ENCODE data around the gene TBX2.

The TBX2 gene

DNA sequence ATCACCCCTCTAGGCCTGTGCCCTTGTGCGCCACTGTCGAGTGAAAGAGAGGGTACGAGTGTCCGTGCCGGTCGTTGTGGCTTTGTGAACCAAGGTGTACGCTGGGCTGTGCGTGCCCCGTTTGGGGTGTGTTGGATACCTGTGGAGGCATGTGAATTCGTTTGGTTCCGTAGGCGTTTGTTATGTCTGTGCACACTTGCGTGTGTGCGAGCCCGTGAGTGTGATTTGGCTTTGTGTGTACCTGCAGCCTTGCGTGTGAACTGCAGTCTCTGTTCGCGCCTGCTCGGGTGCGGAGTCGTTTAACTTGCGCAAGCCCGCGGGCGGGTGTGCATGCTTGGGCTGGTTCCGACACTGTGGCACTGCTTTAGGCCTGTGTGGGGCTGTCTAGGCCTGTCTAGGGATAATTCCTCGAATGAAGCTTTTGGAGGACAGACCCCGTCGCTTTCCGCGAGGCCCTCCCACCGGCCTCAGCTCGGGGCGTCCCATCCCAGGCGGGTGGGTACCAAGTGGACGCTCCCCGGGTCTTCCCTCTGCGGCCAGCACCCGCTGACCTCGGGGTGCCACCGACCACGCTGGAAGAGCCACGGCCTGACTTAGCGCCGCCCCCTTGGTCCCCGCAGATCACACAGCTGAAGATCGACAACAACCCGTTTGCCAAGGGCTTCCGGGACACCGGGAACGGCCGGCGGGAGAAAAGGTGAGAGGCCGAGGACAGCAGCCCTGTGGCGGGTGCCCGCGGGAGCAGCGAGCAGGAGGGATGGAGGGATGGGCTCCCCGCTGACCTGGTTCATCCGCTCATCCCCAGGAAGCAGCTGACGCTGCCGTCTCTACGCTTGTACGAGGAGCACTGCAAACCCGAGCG, 4.4 kb downstream of the TBX2 start:
- no peak for DNase-seq

DNA sequence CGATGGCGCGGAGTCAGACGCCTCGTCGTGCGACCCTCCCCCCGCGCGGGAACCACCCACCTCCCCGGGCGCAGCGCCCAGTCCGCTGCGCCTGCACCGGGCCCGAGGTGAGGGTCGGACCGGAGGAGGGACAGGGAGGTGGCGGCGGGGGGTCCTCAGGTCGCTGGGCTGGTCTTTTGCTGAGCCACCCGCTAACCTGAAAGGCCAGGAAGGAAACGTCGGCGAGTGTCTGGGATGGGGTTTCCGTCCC, 4.9 kb downstream of the TBX2 start:
- no peak for DNase-seq

DNA sequence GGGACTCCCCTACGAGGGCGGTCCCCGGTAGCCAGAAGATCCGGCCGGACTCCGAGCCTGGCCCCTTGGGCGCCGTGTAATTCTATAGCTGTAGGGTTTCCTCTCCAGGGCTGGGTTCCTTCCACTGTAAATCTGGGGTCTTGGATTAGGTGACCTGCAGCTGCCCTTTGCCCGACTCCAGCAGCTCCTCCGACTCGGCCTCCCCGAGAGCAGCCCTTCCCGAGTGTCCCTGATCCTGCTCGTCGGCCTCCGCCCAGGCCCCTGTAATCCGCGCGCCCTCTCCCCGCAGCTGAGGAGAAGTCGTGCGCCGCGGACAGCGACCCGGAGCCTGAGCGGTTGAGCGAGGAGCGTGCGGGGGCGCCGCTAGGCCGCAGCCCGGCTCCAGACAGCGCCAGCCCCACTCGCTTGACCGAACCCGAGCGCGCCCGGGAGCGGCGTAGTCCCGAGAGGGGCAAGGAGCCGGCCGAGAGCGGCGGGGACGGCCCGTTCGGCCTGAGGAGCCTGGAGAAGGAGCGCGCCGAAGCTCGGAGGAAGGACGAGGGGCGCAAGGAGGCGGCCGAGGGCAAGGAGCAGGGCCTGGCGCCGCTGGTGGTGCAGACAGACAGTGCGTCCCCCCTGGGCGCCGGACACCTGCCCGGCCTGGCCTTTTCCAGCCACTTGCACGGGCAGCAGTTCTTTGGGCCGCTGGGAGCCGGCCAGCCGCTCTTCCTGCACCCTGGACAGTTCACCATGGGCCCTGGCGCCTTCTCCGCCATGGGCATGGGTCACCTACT, 5.5 kb downstream of the TBX2 start:
- DNase-seq: no peak

DNA sequence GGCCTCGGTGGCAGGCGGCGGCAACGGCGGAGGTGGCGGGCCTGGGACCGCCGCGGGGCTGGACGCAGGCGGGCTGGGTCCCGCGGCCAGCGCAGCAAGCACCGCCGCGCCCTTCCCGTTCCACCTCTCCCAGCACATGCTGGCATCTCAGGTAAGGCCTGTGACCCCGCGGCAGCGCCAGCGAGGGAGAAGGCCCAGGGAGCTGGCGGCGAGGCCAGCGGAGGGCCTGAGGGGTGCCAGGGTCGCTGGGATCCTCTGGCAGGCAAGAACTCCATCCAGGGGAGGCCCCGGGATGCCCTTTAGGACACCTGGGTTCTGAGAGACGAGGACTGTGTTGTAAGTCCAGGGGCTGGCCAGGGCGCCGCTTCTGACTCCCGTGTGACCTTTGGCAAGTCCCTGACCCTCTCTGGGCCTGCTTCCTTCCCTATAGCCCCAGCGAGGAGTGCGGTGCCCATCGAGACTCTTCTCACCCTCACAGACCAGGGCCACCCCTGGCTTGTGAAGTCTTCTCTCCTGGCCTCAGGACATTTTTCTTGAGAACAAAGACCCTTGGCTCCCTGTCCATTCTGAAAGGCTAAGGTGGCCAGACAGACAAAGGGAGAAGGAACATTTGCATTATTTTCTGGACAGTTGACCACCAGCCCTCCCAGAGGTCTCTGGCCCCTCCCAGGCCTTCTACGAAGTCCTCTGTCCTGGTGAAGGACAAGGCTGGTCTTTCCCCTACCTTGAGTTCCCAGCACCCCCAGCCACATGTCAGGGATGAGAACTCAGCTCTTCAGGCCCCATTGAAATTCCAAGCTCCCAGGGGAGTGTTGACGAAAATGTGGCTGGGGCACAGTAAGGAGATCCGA, 6.3 kb downstream of the TBX2 start:
- DNase-seq: no peak

DNA sequence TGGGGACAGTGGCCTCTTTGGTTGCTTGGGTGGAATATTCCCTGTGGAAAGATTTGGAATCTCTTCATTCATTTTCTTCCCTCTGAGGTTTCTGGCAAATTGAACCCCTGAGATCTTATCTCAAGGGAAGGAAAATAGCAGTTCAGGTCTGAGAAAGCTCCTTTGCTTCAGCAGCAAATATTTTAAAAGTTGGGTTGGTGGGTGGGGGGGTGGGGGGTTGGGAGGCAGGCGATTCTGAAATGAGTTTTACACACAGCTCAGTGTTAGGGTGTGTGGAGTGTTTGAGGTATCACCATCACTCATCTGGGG, 6.8 kb downstream of the TBX2 start:
- no peak for DNase-seq

DNA sequence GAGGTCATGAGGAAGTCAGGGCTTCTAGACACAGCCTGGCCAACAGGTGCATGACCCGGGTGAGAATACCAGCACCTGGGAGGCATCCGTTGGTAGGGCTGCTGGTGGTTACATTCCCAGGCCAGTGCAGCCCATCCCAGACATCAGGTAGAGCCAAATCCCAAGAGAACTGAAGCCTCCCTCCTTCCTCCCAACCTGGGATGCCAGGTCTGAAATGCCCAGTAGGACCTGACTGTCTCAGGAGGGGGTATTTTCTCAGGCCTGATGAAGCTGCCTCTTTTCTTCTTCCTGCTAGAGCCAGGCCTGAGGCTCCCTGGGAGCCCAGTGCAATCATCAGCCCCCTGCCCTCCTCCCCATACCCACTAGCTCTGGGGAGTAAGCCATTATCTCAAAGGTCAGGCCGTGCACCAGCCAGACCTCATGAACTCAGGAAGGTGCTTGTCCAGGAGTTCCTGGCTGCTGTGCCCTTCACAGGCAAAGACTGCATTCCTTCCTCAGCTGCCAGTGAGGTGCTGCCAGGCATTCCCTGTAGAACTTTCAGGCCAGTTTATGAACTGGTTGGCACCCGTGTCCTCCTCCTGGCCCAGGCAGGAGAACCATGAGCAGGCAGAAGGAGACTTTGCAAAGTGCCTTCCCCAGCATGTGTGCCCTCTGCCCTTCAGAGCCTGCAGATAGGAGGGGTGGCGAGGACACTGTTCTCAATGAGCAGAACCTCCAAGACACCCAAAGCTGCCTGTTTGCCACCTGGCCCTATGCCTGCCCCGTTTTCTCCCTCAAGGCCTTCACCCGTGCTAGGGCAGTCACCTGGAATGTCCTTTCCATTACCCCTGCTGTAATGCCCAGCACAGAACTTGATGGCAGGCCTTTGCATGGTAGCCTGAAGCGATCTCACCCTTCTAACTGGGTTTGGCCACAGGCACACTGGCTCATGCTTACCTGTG, 7.6 kb downstream of the TBX2 start:
- no peak for DNase-seq

DNA sequence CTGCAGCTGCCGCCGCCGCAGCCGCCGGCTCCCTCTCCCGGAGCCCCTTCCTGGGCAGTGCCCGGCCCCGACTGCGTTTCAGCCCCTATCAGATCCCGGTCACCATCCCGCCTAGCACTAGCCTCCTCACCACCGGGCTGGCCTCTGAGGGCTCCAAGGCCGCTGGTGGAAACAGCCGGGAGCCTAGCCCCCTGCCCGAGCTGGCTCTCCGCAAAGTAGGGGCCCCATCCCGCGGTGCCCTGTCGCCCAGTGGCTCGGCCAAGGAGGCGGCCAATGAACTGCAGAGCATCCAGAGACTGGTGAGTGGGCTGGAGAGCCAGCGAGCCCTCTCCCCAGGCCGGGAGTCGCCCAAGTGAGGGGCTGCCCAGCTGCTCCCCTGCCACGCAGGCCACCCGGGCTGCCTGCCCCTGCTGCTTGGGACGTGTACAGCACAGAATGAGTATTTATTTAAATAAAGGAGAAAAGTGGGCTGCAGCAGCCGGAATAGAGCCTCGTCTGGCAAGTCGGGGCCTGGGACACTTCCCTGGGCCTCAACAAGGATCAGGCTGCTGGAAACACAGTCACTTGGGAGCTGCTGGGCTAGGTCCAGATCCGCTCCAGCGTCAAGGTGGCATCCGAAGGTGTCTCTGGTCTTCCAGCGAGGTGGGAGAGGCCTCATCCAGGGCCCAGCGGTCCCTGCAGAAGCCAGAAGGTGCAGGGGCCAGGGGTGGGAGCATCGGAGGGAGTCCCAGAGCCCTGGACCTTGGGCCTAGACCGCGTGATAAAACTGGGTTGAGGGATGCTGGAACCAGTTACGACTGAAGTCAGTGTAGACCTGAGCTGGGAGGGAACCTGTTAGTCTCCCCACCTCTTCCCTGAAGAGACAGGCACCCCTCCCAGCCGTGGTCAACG, 8.8 kb downstream of the TBX2 start:
- DNase-seq: no peak

DNA sequence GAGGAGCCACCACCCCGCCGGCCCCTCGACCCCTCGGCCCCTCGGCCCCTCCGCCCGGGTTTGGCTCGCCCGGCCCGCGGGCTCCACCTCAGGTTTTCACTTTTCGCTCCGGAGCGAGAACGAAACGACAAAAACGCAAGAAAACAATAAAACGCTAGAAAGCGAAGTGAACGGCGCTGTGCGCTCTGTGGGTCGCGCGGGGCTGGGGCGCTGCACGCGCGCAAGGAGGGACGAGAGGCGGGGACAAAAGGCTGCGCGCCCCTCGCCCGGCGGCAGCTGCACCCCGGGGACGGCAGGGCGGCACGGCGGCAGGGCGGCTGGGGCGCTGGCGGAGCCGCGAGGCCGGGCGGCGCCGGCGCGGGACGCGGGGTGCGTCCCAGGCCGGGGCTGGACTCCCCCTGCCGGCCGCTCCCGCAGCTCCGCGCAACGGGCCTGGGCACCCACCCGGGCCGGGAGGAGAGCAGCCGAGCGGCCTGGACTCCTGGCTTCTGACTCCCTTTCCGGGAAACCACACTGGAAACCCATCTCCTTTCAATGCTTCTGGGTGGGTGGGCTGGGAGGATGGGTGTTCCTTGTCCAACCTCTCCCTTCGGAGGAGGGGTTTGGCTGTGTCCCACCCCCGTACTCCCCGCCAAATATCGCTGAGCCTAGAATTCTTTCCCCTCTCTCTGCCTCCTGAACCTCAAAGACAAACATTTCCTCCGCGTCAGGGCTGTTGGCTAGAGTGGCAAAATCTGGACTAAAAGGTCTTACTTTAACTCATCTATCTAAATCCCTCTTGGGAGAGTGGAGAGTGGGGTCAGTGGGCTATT, 9.9 kb downstream of the TBX2 start:
- DNase-seq: no peak

DNA sequence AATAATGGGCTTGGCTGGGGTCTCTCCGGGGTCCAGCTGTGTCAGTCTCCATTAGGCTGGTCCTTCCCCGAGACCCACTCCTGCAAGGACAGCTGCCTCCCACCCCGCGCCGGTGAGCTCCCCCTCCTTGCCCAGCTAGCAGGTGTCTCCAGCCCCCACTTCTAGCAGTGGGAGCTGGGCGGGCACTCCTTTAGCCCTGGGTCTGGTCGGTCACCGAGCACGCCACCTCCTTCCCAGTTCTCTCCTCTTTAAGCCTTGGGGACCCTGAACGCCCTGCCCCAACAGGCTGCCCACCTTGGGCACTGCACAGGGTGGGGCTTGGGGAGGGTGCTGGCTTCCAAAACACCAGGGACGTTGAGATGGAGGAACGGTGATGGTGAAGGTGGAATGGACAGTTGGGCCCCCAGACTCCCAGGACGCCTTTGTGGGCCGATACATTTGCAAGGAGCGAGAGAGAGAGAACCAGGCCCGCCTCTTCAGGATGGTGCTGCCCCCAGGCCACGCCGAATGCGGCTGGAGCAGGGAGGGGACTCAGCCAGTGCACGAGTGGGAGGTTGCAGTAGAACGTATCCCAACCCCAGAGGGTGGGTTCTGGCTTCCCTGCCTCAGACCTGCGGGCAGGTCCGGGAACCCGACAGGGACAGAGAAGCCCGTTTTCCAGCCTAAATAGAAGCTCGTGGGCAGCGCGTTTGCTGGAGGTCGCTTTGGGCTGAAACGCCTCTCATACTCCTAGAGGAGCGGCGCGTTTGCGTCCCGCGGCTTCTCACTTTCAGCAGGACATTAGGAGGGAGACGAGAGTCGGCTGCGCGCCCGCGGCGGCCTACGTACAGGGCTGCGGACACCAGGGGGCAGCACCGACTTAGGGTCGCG, 10.7 kb downstream of the TBX2 start:
- DNase-seq: no peak

DNA sequence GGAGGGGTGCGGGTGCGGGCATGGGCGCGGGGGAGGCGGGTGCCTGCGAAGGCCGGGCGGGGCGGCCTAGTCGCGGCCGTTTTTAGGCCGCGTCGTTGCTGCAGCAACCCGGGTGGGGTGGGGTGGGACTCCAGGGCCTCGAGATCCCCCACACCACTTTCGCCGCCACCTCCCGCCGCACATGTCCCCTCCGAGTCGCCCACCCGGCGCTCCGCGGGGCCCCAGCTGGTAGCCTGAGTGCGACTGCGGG, 11.3 kb downstream of the TBX2 start:
- no peak for DNase-seq

DNA sequence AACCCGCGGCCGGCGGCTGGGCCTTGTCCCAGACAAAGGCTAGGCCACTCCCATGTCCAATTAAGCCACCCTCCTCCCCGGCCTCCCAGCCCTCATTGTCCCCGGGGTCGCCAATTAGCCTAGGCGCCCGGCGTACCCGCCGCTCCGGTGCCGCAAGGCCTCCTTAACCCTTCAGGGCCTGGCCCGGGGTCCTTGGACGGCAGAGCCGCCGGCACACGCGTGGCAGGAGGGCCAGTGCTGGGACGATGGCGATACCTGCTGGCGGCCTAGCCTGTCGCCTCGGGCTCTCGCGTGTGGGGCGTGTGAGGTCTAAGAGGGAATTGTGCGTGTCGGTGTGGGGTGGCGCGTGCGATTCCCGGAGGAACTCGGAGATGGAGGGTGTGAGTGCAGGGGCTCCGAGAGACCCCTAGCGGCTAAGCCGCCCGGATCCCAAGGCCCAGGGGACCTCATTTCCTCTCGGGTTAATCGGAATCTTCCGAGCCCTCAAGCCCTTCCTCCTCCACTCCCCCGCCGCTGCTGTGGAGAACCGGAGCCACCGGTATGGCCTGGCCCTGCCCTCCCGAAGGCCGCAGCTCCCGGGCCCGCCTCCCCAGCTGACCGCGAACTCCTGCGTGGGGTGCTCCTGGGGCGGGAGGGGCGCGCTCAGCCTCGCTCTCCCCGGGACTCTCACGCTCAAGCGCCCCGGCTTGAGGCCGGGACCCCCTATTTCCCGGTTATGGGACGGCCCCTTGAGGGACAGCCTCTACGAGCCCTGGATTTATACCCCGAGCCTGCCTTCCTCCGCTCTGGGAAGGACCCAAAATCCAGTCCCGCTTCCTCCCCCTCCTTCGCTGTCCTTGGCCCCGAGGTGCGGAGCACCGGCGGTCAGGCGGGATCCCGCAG, 11.9 kb downstream of the TBX2 start:
- DNase-seq: no peak

DNA sequence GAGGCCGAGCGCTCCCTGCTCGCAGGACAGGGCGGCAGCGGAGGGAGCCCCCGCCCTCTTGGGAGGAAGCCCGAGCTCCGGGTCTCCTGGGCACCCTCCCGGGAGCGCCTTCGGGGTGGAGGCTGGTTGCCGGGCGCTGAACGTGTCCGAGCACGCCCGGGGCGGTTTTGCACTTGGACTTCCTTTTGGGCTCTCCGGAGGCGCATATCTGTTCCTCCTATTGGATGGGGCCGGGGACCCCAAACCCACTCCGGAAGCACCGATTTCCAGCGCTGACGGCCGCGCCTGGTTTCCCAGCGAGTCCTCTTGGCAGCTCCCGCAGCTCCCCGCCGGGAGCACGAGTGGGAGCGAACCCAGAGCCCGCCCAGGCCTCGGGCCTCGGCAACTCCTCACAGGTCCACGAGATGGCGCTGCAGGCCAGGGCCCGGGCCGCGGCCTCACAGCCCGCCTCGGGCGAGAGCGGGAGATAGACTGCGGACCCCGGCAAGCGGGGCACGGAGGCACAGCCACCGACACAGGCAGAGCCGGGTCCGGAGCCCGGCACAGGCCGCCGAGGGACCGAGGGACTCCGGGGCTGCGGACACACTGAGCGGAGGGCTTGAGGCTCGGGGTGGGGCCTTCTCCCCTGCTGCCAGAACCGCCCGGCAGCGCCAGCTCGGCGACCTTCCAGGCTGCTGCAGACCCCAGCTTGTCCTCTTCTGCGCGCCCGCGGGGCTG, 12.7 kb downstream of the TBX2 start:
- peak; percentile 15 for DNase-seq

DNA sequence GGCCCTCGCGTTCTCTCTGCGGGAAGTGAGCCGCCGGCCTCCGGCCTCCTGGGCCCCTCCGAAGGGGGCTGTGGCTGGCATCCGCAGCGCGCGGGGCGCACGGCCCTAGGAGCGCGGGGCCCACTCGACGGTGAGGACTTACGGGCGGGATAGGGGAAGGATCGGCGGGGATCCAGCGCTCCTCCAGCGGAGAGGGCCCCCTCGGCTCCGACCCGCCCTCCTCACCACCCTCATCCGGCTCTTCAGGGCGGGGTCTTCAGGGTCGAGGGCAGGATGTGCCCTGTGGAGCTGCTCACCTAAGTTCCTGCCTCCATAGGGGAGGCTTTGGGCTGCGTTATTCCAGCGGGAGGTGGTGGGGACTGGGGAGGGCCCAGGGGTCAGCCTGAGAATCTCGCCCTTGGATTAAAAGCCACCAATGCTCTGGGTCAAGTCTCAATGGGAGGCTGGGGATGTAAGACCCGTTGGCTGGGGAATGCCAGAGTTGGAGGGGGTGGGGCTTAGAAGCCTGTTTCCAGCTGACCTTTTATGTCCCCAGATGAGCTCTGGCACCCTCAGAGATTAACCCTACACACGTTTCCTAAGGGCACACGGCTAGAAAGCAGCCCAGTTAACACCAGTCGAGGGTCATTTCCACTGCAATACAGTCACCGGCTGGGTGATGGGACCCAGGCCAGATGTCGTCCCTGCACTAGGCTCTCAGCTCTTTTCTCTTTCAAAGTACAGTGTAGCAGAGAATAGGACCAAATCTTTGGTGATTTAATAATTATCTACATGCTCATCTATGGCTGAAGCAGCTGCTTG, 13.4 kb downstream of the TBX2 start:
- DNase-seq: no peak

DNA sequence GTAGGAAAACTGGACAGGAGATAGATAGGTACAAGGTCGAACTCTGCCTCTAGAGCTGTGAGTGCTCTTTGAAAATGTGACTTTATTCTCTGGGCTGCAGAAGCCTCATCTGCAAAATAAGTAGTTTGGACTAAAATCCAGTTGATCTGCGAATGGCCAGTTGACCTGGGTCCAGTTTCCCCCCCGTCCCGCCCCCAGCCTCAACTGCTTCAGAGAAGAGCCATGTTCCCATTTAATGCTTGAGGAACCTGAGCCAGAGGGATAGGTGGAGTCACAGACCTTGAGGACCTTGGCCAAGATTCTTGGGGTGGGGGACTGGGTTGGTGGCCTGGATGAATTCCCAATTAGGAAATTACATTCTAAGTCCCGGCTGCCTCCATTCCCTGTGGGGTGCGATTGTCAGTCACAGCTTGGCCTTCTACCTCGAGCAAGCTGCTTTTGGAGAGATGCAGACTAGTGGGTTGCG, 14.1 kb downstream of the TBX2 start:
- DNase-seq: no peak

DNA sequence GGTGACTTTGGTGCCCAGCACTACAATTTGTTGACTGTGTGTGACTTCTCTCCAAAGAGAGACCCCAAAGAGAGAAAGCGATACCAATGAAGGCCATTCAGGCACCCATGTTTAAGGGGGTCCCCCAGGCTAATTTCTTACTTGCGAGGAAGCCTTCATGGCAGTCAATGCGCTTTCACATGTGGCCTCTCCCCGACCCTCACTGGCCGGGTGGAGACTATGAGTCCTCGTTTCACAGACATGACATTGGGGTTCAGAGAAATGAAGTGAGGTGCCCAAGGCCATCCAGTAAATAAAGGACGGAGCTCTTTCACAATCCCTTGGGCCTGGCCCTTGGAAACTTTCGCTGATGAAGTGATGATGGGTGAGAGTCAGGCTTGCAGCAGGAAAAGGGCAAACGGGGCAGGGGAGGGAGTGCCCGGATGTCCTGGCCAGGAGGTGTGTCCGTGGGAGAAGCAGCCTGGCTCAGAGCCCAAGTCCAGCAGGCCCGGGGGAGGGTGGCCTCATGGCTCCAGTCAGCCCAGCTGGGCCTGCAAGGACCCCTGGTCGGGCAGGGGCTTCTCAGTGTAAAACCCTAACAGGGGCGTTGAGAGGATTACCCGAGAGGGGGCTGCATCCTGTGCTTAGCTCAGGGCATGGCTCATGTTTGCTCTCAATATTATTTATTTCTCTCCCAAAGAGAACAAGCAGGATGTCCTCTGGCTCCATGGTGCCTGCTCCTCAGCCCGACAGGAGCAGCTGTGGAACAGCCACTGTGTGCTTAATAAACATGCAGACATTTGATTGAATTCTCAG, 14.7 kb downstream of the TBX2 start:
- DNase-seq: no peak

DNA sequence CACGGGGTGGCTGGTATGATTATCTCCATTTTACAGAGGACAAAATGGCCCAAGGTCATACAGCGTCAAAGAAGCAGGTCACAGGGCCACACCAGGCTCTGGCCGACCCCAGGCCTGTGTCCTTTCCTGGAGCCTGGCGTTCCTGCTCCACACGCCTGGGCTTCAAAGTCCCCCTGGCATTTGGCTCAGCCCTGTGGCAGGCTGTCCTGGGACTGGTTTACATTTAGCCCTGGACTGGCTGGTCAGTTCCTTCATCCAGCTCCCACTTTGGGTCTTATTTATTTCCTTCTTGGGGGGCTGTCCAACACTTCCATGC, 15.3 kb downstream of the TBX2 start:
- DNase-seq: no peak

Measured in NCI-H2081 treated with DMSO at 0.1 percent for 48 hours (cell line).